LHCN-M2 (cell line): Measurements from ENCODE around the gene SYTL2. TPM values are rescaled to one million over a fixed set of nuclear protein-coding genes. Genes with fewer than 3 reads are reported as not detected.

Experiments
- DNase-seq: peaks from one replicate; pipeline ENCODE4 v3.0.0-alpha.2; 2012; ENCODE audit warnings: low read depth
- total RNA-seq: library from RNA; depleted of rRNA; stranded (reverse); fragments of >200 nt; gene quantifications from 2 replicates; pipeline ENCODE4 v1.2.3, GENCODE V29; 2014

SYTL2 gene
- total RNA-seq, 1 experiment from 2014 or later = 84.4 TPM

- no peak for DNase-seq
Measured at GRCh38 chr11:85737738-85738137, 73.2 kb downstream of the SYTL2 start.

- DNase-seq = no peak
Measured at GRCh38 chr11:85735876-85736460, 75.0 kb downstream of the SYTL2 start.

- DNase-seq = no peak
Measured at GRCh38 chr11:85732965-85733364, 78.0 kb downstream of the SYTL2 start.

GRCh38 chr11:85726381-85726780 is 84.6 kb downstream of the SYTL2 start:
- DNase-seq = no peak

- peak; percentile 94 for DNase-seq
Measured at GRCh38 chr11:85725510-85726258, 85.3 kb downstream of the SYTL2 start.

GRCh38 chr11:85724748-85725465 is 86.0 kb downstream of the SYTL2 start:
- no peak for DNase-seq

GRCh38 chr11:85723088-85723487 is 87.9 kb downstream of the SYTL2 start:
- DNase-seq = no peak

GRCh38 chr11:85721191-85721590 is 89.8 kb downstream of the SYTL2 start:
- DNase-seq = no peak

- DNase-seq = peak; percentile 100
Measured at GRCh38 chr11:85718991-85719807, 91.7 kb downstream of the SYTL2 start.

GRCh38 chr11:85718126-85718943 is 92.6 kb downstream of the SYTL2 start:
- DNase-seq = peak; percentile 16

- DNase-seq = peak; percentile 19
Measured at GRCh38 chr11:85717429-85717828, 93.5 kb downstream of the SYTL2 start.

- DNase-seq = no peak
Measured at GRCh38 chr11:85712953-85713352, 98.0 kb downstream of the SYTL2 start.

GRCh38 chr11:85710917-85711316 is 100.0 kb downstream of the SYTL2 start:
- no peak for DNase-seq

GRCh38 chr11:85709941-85710702 is 100.8 kb downstream of the SYTL2 start:
- DNase-seq = no peak

- no peak for DNase-seq
Measured at GRCh38 chr11:85705800-85706199, 105.1 kb downstream of the SYTL2 start.

- no peak for DNase-seq
Measured at GRCh38 chr11:85704967-85705366, 106.0 kb downstream of the SYTL2 start.

- DNase-seq = no peak
Measured at GRCh38 chr11:85699957-85700741, 110.8 kb downstream of the SYTL2 start.

GRCh38 chr11:85698195-85698594 is 112.7 kb downstream of the SYTL2 start:
- DNase-seq = no peak

GRCh38 chr11:85697747-85698146 is 113.2 kb downstream of the SYTL2 start:
- DNase-seq = no peak
